Stimulated activated CD4-positive, alpha-beta T cell treated with anti-CD3 and anti-CD28 coated beads, Interleukin-2, amount 100 ng/mL, for 24 hours (primary cell): ENCODE measurements around the gene CHRNG.

Experiments
- DNase-seq, 2 donors: peaks; one replicate each; pipeline ENCODE4 v3.0.0-alpha.2; 2020

Gene CHRNG, protein sequence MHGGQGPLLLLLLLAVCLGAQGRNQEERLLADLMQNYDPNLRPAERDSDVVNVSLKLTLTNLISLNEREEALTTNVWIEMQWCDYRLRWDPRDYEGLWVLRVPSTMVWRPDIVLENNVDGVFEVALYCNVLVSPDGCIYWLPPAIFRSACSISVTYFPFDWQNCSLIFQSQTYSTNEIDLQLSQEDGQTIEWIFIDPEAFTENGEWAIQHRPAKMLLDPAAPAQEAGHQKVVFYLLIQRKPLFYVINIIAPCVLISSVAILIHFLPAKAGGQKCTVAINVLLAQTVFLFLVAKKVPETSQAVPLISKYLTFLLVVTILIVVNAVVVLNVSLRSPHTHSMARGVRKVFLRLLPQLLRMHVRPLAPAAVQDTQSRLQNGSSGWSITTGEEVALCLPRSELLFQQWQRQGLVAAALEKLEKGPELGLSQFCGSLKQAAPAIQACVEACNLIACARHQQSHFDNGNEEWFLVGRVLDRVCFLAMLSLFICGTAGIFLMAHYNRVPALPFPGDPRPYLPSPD

DNA sequence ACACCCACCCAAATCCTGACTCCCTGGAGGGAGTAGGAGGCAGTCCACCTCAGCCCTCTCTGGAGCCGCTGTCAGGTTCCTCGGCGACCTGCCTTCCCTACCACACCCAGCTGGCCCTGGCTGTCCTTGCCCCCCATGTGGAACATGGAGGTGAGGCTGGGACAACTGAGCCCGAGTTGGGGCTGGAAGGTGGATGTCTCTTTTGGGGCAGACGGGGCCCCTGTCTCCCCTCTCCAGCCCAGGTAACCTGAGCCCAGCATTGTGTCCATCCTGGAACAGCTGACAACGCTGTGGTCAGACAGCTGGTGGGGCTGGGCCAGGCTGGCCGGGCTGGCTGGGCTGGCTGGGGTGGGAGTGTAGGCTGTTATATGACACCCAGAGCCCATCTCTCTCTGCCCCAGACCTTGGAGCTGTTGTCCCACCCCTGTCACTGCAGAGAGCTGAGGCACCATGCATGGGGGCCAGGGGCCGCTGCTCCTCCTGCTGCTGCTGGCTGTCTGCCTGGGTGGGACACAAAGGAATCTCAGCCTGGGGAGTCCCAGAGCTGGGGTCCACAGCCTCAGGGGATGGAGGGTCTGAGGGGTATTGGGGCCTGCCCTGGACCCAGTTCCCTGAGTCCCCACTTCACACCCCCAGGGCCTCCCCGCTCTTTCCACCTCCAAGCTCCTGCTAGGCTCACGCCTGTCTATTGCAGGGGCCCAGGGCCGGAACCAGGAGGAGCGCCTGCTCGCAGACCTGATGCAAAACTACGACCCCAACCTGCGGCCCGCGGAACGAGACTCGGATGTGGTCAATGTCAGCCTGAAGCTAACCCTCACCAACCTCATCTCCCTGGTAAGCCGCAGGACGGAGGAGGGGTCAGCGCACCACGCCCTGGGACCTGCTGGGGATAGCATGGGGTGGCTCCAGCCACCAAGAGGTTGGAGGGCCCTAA, at the start of gene CHRNG:
CHRNG (plus strand) TSS at position 395 of the 934 bp plus-strand sequence; CDS start at position 451, 56 bp downstream.
- DNase-seq, result no peak

DNA sequence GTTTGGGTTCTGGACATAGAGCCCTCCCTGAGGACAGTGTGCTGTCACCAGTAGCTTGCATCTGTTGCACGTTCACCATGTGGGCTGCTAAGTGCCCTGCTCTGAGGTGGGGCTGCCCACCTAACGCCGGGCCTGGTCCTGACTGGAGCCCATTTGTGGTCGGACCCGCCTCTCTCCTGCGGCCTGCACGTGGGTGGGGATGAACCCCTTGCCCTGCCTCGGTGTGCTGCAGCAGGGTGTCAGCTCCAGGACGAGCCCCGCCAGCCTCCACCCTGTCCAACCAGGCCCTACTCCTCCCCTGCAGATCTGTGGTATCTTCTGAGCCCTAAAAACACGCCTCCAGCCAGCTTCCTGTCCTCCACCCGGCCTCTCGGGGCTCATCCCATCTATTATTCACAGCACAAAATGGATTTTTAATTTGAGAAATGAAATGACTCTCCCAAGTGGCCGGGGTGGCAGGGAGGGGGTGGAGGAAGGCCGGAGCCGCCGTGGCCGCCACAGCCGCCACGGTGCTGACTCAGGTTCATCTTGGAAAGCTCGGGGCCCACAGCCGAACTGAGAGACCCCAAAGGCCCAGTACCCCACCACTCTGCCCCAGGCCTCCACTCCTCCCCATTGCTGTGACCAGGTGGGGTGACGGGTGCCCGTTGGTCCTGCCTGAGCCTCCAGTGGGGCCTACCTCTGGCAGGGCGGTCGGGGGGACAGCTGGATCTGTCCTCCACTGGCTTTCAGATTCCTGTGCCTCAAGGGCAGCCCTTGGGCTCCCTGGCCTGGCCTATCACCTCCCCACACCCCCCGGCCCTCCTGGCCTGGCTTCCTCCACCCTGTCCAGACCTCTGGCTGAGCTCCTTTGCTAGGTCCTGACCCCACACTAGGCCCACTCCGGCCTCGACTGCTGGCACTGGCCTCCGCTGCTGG, 49.0 kb upstream of the CHRNG start:
- no peak for DNase-seq

DNA sequence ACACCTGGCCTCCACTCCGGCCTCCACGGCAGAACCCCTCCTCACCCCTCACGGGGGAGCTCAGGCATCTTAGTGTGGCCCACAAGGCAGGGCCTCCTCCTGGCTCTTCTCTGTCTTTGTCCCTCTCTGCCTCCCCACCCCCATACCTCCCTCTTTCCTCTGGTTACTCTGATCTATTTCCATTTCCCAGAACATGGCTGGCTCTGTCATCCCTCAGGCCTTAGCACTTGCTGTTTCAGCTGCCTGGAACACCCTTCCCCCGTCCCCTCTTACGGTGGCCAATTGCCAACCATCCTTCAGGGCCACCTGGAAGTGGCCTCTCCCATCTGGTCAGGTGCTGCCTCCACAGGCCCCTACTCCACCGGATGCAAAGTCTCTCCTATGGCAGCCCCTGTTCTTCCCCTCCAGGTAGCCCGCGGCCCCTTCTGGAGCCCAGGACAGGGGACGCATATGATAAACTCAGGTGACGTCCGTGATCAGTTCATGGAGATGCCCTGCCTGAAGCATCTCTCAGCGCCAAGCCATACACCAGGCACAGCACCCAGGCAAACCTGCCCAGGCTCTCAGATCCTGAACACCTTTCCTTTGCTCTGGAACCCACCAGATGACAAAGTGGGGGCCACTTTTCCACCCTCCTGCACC, 48.2 kb upstream of the CHRNG start:
- no peak for DNase-seq

DNA sequence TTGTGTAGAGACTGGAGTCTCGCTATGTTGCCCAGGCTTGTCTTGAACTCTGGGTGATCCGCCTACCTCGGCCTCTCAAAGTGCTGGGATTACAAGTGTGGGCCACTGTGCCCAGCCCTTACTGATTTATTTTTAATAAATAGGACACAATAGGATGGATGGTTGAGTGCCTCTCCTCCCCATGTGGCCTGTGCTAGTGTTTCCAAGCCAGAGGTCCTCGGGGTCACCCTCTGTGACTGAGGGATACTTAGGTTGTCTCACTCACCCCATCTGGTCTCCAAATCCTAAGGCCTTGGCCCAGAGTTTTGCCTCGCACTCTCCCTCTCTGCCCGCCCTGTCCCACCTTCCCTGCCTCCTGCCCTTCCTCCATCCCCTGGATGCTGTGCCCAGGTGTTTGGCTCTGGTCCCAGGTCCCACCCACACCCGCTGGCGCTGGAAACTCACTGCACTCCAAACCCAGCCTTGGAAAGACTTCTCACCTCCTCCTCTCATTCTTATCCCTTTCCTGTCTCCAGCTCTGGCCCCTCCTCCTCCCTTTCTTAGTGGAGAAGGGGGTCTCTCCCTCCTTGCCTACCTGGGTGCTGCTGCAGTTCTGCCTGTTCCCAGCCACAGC, 47.1 kb upstream of the CHRNG start:
- no peak for DNase-seq

DNA sequence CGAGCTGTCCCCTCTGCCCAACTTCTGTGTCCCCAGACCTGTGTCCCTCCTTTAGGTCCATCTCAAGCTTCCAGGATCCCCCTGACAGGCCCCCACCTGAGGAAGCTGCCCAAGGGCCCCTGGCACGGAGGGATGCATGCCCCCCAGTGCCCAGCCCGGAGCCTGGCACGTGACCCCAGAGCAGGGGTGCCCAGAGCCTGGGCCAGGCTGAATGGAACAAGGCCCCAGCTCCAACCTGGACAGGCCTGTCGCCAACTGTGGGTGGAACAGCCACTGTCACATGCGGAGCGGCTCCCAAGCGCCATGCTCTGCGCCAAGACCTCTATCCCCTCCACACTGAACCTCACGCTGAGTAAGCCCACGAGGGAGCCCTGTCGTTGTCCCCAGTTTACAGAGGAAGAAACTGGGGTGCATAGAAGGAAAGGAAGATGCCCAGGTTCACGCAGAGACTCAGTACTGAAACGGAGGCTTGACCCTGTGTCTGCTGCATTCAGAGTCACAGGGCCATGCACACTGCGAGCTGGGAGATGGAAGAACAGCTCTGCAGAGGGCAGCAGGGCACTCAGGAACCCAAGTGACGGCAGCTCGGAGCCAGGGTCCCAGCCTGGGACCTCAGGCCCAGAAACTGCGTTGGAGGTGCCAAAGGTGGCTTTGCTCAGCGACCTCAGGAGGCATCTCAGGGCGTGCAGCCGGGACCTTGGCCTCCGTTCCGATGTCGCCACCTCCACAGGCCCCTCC, 46.4 kb upstream of the CHRNG start:
- DNase-seq, result no peak

DNA sequence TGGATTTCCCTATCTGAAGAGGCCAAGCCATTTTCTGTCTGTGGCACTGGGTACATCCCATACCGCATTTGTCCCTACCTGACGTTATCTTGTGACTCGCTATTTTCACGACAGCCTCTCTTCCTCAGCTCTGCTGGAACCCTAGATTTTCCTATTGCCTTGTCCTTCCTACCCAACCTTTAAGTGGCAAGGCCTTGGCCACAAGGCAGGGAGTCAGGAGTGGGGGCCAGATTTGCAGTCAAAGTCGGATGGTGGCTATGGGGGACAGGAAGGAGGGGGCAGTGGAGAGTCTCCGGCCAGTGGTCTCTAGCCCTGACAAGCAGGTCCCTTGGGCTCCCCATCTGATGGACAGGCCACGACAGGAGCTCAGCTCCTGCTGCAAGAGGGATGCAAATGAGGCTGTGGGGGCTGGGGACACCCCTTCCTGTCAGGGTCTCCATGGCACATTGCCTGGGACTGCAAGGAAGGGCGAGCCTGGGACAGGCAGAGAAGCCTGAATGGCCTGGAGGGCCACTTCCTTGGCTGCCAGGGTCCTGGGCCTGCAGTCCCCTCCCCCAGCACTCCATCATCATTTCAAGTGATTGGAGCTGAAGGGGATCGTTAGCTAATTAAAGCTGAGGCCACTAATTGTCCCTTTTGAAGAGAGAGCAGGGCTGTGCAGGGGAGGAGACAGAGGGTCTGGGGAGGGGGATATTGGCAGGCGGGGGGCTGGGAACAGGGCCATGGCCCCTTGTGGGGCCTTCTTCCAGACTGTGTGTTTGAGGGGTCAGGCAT, 45.6 kb upstream of the CHRNG start:
- DNase-seq, result no peak

DNA sequence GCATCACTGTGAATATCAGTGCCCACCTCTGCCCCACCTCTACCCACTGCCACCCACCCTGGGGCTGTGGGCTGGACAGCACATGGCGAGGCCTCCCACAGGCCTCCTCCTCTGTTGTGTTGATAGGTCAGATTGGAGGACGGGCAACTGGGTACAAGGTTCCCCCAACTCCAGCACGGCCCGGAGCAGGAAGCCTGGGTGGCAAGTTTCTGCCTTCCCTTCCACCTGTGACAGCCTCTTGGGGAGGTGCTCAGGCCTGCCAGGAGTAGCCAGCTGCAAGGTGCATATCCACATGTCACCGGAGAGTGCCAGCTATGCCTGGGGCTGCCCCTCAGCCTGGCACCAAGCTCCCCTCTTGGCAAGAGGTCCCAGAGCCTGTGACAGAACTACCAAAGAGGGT, 45.0 kb upstream of the CHRNG start:
- DNase-seq, result no peak

DNA sequence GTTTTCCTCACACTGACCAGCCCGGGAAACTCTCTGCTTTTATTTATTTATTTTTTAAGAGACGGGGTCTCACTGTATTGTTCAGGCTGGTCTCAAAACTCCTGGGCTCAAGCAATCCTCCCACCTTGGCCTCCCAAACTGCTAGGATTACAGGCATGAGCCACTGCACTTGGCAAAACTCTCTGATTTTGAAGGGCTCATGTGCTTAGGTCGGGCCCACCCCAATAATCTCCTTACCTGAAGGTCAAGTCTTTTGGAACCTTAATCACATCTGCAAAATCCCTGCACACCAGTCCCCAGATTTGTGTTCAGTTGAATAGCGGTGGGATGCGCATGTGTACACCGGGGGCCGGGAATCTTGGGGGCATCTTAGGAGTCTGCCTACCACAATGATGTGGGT, 44.2 kb upstream of the CHRNG start:
- no peak for DNase-seq

DNA sequence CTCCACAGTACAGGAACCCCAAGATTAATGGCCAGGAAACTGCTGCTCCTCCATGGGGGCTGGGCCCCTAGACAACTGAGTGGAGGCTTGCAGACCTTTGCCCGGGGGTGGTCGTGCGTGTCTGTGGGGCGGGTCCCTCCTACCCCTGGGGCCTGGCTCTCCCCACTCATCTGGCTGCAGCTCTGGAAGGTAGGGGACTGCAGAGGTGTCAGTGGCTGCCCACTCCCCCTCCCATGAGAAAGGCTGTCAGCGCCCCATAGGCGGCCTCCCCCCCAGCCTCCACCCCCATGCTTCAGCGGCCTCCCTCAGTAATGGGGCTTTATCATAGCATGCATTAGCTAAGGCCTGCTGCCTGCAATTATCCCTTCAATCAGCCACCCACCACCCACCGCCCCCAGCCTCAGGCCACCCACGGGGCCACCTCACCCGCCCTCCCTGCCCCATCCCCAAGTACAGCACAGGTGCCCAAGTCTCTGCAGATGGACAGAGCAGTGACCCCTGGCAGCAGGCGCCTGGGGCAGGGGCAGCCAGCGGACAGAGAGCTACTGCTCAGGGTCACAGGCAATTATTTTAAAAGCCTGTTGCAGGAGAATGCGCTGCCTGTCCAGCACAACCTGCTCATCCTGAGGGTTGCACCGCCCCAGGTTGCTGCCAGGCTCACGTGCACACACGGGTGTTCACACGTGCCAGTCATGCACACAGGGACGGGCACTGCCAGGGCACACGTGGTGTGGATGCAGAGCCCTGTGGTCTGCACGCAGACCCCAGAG, 42.8 kb upstream of the CHRNG start:
- no peak for DNase-seq

DNA sequence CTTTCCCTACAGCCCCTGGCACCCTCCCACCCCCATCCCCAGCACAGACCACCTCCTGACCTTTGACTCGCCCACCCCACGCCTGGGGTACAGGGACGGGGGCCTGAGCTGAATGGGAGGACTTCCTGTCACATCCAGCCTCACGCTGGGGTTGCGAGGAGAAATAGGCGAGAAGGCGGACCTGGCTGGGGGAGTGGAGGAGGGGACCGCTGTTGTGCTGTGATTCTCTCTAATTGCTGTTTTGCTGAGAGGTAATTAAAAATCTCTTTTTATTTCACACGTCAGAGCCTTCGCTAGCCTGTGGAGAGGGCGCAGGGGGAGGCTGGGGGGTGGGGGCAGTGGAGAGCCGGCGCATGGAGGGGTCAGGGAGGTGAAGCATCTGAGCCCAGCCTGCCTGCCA, 42.1 kb upstream of the CHRNG start:
- DNase-seq, result no peak

DNA sequence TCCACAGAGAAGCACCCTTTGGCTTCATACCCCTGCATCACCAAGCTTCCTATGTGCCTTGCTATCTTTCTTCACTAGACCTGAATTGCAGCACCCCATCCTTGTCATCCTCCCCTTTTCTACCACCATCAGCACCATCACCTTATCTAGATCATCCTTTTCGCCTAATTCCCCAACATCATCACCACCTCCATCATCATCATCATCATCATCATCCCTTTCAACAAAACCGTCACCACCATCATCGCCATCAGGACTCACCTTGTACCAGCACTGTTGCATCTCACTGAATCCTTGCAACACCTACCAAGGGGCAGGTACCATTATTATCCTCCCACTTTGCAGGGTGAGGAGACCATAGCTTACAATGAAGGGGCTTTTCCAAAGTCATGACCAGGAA, 41.0 kb upstream of the CHRNG start:
- DNase-seq, result no peak

DNA sequence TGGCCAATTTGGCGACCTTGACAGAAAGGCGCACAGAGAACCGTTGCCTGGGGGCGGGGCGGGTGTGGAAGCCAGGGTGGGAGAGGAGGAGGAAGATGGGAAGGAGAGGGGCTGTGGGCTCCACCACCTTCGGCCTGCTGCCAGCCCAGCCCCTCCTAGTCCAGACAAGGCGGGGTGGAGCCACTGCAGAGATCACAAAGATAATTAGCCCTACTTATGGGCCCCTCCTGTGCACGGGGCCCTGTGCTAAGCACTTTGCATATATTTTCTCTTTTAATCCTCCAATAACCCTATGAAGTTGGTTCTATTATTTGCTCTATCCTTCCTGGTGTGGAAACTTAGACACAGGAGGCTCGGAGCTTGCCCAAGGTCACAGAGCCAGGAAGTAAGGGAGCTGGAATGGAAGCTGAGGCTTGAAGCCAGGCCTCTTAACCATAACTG, 38.1 kb upstream of the CHRNG start:
- no peak for DNase-seq

DNA sequence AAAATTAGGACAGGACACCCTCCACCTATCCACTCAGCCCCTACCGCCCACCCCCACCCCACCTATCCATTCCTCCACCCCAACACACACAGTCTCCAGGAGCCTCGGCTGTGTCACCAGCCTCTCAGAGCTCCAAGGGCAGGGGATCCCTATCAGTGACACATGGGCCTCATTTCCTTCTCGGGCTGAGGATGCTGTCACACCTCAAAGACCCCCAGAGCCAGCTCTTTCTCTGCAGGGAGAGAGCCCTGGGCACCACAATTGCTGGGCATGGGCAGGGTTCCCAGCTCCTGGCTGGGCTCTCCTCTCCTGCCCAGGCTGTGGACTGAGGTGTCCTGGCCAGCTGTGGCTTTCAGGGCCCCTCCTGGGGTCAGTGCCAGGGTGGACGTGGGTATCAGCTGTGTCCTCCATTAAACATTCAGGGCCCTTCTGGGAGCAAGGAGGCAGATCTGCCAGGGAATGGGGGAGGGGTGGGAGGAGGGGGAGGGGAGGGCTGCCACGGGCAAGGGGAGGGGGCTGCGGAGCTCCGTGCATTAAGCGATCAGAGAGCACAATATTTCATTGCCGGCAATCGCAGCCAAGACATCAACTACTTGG, 37.6 kb upstream of the CHRNG start:
- no peak for DNase-seq

DNA sequence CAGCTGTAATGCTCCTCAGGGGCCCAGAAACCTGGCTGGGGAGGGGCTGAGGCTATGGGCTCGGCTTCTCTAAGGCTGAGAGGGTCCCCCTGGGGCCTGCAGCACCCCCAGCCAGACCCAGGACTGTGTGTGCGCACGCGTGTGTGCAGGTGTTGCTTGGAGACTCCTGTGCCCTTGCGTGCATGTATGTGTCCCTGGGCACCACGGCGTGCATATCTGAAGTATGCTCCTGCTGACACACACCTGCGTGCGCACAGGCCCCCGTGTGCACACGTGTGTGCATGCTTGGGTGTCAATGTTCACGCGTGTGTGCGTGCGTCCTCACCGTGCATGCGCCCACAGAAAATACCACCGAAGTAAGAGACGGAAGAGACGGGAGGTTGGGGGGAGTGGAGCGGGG, 37.0 kb upstream of the CHRNG start:
- DNase-seq, result no peak

DNA sequence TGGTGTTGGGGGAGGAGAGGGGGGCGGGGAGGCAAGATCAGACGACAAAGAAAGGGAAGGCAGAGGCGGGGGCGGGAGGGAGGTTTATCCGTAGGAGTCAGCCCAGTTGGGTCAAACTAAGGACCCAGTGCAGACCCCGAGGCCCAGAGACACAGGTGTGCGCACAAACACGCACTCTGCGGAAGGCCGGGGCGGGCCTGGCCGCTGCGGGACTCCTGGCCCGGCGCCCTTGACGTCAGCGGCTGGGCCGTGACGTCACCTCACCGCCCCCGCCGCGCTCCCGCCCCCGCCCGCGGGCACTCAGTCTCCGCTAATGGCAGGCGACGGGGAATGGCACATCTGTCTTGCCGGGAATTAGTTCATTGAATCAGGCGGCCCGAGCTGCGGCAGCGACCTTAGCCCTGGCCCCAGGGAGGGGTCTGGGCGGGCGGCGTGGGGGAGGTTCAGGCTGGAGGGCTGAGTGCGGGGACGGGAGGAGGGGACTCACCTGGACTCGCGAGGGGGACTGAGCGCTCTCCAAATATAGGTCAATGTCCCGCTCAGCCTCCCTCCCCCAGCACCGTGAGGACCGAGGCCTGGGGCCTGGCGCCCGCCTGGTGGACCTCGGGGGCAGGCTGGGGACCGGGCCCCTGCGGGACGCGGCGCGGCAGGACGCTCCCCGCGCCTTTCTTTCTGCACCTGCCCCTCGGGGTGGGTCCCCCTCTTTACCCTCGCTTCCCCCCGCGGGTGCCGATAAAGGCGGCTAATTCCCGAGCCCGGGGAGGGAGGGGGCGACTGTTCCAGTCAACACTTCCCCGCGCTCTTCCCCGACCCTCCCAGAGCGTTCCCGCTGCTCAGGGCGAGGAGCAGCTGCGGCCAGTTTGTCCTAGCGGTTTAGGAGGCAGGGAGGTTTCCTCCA, 36.3 kb upstream of the CHRNG start:
- DNase-seq, result peak; percentile 44 to 57

DNA sequence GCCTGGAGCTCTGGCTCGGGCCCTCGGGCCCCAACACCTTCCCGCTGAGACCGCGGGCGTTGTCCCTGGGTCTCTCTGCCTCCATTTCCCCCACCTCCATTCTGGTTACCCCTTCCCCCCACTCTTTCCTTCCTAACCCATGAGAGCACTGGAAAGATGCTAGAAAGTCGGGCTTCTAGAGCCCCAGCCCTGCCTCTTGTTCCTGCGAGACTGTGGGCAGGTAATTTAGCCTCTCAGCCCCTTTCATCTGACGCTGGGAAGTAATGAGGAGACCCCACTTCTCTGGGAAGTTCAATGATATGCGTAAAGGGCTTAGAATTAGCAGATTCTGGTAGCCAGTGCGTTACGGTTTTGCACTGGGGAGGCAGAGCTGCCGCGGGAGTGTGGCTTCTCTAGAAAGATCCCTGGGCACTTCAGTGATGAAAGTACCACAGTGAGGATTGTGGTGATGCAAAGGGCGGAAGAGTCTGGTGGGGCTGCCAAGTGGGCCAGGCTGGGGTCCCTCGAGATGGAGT, 35.6 kb upstream of the CHRNG start:
- no peak for DNase-seq

DNA sequence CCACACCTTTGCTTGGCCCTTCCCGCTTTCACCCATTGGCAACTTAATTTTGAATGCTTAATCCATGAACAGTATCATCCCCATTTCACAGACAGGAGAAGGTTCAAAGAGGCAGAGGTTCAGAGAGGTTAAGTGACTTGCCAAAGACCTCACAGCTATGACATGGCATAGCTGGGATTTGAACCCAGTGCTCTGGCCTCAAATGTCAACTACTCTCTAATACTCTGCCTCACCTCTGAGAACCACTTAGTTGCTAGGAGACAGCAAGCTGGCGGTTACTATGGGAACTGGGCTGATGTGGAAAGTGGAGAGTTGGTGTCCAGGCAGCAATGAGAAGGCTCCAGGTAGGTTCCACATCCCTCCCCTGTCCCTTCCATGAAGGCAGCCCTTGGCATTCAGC, 35.1 kb upstream of the CHRNG start:
- DNase-seq, result no peak
